ENCODE measurements around the gene RNU5B-1.

RNU5B-1 gene

DNA sequence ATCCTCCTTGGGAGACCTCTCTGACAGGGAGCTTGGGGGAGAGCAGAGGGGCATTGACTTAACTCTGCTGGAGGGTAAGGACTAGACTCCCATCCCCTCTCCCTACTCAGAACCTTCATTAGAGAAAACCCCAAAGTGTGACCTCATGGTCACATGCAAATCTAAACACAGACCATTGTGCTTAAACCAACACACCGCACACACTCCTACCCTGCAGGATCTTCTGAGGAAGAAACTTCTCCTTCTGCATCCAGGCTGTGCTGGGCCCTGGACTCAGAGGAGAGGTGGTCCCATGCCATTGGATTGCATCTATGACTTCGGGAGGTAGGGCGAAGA is 17.0 kb upstream of the RNU5B-1 start:
- no peak for DNase-seq (ENCODE audit: low read depth in 1 of 2, low spot score in 1 of 2)

DNA sequence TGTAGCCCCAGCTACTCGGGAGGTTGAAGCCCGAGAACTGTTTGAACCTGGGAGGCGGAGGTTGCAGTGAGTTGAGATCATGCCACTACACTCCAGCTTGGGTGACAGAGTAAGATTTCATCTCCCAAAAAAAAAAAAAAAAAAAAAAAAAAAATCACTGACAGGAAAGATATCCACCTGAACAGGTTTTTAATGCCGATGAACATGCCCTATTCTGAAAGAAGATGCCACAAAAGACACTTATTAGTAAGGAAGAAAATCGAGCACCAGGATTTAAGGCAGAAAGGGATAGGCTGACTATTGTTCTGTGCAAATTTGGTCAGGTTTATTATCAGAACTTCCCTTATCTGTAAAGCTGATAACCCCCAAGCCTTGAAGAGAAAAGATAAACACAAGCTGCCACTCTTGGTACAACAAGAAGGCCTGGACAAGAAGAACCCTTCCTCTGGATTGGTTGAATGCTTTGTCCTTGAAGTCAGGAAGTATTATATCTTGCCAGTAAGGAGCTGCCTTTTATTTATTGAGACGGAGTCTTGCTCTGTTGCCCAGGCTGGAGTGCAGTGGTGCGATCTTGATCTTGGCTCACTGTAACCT is 15.1 kb upstream of the RNU5B-1 start:
- no peak for DNase-seq (ENCODE audit: low read depth in 1 of 2, low spot score in 1 of 2)

DNA sequence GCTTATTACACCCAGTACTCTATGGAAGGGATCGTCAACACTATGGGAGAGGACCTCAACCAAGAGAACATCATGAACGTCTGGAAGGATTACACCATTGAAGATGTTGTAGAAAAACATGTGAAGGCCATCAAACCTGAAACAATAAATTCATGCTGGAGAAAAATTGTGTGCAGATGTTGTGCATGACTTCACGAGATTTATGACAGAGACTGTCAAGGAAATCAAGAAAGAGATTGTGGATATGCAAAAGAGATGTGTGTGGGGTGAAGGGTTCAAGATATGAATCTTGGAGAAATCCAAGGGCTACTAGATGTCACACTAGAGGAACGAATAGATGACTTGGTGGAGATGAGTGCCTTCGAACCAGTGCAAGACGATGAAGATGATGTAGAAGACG is 14.2 kb upstream of the RNU5B-1 start:
- DNase-seq (ENCODE audit: low read depth in 1 of 2, low spot score in 1 of 2) = no peak

DNA sequence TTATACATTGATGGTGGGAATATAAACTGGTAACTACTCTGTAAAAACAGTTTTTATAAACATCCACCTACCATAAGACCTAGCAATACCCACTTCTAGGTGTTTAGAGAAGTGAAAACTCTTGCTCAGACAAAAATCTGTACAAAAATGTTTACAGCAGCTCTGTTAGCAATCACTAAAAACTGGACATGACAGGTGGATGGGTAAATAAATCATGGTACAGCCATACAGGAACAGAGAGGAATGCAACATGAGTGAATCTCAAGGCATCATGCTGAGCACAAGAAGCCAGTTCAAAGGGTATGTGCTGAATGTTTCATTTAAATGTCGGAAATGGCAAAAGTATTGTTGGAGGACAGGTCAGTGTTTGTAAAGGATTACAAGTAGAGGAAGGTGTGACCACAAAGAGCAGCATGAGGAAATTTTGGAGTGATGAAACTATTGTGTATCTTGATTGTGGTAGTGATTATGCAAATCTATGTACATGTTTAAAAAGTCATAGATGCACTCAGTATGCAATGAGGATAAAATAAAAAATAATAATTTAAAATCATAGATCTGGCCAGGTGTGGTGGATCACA is 11.4 kb upstream of the RNU5B-1 start:
- no peak for DNase-seq (ENCODE audit: low read depth in 1 of 2, low spot score in 1 of 2)

DNA sequence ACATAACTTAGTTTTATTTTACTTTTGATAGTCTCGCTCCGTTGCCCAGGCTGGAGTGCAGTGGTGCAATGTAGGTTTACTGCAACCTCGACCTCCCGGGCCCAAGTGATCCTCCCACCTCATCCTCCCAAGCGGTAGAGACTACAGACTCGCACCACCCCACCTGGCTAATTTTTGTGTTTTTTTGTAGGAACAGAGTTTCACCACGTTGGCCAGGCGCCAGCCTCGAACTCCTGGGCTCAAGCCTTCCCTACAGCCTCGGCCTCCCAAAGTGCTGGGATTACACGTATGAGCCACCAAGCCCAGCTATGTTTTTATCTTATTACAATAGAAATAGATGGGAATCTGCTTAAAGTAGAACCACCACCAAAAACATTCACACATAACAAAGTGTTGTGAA is 5.7 kb upstream of the RNU5B-1 start:
- DNase-seq (ENCODE audit: low read depth in 1 of 2, low spot score in 1 of 2) = no peak

DNA sequence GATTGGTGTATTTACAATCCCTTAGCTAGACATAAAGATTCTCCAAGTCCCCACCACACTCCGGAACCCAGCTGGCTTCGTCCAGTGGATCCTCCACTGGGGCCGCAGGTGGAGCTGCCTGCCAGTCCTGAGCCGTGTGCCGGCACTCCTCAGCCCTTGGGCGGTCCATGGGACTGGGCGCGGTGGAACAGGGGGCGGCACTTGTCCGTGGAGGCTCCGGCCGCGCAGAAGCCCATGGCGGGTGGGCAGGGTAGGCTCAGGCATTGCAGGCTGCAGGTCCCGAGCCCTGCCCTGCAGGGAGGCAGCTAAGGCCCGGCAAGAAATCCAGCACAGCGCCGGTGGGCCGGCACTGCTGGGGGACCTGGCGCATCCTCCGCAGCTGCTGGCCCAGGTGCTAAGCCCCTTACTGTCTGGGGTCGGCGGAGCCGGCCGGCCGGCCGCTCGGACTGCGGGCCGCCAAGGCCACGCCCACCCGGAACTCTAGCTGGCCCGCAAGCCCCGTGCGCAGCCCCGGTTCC is 3.5 kb upstream of the RNU5B-1 start:
- DNase-seq (ENCODE audit: low read depth in 1 of 2, low spot score in 1 of 2) = no peak

DNA sequence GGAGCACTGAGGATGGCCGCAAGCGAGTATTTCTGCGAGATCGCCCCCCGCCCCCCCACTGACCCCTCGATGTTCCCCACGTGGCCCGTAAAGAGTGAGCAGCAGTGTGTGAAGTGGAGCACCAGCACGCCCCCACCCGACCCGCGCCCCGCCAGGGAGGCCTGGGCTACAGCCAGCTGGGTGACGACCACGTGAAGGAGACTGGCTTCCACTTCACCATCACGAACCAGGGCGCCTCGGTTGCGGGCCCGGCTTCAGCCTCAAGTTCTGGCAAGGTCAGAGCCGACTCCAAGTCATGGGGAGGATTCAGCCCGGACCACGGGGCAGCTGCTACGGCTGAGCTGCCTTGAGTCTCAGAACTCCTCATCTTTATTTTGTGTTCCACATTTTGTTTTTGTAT is 2.4 kb upstream of the RNU5B-1 start:
- no peak for DNase-seq (ENCODE audit: low read depth in 1 of 2, low spot score in 1 of 2)

DNA sequence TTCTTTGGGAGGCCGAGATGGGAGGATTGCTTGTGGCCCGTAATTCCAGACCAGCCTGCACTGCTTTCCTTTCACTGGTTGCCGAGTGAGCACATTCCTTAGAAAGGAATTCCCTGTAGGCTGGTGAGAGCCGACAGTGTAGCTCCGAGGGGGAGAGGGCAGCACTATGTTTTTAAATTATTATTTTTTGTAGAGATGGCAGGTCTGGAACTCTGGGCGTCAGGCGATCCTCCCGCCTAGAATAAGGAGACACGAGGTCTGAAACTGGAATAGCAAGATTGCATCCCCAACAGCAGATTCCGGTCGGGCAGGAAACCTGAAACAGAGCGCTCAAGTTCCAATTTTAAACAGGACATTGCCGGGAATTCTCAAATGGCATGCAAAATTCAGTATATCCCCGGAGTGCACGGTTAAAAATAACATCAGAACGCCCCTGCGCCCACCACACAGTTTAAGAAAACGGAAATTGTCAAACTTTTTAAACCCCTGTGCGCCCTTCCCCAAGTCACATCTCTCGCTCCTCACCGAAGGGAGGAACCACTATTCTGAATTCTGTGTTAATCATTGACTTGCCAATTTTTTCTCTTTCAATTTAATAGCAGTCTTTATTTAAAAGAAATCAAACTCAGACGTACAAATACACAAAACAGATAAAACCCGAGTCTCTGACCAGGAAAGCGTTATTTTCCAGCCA is 643 bp upstream of the RNU5B-1 start:
- DNase-seq (ENCODE audit: low read depth in 1 of 2, low spot score in 1 of 2) = no peak

DNA sequence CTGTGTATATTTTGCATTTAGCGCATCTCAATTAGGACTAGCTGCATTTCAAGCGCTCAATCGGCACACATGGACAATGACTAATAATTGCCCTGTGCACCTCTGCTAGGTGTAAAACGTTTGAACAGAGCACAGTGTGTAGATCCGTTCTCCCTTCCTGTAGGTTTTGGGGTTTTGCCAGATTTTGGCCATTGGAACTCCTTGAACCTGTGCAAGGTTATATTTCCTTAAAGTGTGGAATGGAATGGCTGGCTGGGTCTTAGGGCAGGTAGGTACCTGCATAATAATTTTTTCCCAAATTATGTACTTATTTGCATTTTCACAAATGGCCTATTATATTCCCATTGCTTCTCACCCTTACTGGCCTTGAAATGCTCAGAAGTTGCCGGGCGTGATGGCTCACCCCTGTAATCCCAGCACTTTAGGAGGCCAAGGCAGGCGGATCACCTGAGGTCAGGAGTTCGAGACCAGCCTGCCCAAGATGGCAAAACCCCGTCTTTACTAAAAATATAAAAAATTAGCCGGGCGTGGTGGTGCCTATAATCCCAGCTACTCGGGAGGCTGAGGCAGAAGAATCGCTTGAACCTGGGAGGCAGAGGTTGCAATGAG is 777 bp downstream of the RNU5B-1 start:
- no peak for DNase-seq (ENCODE audit: low read depth in 1 of 2, low spot score in 1 of 2)

DNA sequence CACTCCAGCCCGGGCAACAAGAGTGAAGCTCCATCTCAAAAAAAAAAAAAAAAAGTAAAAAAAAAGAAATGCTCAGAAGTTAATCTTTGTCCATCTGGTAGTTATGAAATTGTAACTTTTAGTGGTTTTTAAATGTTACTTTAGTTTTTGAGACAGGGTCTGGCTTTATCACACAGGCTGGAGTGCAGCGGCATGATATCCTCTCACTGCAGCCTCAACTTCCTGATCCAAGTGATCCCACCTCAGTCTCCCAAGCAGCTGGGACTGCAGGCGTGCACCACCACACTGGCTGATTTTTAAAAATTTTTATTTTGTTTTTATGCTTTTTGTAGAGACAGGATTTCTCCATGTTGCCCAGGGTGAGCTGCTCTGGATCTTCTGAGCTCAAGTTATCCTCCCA is 1.3 kb downstream of the RNU5B-1 start:
- DNase-seq (ENCODE audit: low read depth in 1 of 2, low spot score in 1 of 2) = no peak

DNA sequence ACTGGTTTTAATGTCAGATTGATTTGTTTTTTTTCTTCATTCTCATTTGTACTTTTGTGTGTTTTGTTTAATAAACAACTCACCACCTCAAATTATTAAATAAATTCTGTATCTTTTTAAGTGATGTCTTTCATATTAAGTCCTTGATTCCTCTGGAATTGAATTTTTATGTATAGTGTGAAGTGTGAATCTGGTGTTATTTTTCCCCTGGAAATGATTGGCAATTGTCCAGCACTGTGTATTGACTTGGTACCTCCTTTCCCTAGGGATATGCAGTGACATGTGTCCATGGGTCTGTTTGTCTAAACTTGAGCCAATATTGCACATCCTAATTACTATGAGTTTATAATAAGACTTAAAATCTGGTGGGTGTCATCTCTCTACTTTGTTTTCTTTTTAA is 2.1 kb downstream of the RNU5B-1 start:
- no peak for DNase-seq (ENCODE audit: low read depth in 1 of 2, low spot score in 1 of 2)

DNA sequence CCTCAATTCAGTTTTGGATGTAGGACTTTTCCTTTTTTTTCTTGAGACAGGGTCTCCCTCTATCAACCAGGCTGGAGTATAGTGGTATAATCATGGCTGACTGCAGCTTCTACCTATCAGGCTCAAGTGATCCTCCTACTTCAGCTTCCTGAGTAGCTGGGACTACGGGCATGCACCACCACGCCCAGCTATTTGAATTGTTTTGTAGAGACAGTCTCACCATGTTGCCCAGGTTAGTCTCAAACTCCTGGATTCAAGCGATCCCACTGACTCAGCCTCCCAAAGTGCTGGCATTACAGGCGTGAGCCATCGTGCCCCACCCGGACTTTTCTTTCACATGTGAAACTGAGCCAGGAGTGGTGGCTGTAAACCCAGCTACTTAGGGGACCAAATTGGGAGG is 3.5 kb downstream of the RNU5B-1 start:
- DNase-seq (ENCODE audit: low read depth in 1 of 2, low spot score in 1 of 2) = no peak

DNA sequence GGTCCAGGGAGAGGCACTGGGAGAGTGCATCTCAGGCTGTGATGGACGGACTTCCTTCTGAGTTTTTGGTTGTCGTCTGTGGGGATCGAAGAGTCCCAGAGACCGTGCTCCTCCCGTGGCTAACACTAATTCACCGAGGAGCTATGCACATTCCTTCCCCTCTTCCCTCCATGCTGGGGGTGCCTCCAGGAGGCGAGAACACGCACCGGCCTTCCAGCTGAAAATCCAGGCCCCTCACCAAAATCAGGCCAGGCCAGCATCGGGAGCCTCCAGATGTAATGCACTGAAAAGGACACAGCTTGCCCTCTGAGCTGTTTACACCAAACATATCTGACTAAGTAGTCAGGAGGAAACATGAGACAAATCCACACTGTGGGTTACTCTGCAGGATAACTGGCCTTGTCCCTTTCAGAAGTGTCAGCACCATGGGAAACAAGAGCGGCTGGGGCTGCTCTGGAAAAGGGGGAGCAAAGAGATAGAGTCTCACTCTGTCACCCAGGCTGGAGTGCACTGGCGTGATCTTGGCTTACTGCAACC is 5.5 kb downstream of the RNU5B-1 start:
- no peak for DNase-seq (ENCODE audit: low read depth in 1 of 2, low spot score in 1 of 2)

DNA sequence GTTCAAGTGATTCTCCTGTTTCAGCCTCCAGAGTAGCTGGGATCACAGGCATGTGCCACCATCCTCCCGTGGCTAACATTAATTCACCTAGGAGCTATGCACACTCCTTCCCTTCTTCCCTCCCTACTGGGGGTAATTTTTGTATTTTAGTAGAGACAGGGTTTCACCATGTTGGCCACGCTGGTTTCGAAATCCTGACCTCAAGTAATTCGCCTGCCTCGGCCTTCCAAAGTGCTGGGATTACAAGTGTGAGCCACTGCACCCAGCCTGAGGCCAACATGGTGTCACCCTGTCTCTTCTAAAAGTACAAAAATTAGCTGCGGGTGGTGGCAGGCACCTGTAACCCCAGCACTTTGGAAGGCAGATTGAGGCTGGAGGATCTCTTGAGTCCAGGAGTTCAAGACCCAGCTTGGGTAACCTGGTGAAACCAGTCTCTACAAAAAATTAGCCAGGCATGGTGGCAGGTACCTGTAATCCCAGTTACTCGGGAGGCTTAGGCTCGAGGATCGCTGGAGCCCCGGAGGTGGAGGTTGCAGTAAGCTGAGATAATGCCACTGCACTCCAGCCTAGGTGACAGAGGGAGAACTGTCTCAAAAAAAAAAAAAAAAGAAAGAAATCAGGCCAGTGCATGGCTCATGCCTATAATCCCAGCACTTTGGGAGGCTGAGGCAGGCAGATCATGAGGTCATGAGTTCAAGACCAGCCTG is 6.1 kb downstream of the RNU5B-1 start:
- DNase-seq (ENCODE audit: low read depth in 1 of 2, low spot score in 1 of 2) = no peak

DNA sequence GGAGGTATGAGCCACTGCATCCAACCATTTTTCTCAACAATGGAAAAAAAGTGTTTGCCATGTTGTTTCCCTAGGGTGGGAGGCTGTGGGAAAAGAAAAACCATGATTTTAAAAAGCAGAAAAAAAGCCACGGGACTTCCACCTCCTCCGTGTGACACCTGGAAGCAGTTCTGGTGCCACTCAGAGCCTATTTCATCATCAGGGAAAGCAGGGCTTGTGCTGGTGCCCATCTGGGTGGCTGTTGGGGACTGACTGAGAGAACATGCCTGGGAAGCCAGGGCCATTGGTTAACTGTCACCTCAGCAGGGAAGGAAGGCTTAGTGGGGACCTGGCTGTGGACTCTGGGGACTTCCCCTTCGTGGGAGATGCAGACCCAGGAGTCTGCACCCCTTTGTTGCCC is 7.3 kb downstream of the RNU5B-1 start:
- no peak for DNase-seq (ENCODE audit: low read depth in 1 of 2, low spot score in 1 of 2)

DNA sequence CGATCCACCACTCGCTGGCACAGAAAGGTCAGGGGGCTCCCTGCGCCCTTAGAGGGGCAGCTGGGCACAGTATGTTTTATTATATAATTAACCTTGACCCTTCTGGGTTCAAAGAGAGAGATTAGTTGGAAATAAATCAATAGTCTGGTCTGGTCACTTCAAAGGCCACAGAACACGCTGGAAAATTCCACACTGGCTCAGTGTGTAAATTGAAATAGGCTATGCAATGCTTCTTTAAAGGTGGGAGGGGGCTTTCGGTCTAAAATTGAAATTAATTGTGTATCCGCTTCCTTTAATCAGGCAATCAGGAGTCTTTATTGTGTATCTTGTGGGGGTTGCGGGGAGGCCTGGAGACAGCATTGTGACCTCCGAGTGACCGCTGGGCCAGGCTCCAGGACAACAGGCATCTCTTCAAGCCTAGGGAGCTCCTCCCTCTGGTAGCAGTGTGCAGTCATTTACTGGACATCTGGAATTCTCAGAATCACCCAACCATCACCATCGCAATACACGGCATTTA is 8.0 kb downstream of the RNU5B-1 start:
- DNase-seq (ENCODE audit: low read depth in 1 of 2, low spot score in 1 of 2) = no peak

DNA sequence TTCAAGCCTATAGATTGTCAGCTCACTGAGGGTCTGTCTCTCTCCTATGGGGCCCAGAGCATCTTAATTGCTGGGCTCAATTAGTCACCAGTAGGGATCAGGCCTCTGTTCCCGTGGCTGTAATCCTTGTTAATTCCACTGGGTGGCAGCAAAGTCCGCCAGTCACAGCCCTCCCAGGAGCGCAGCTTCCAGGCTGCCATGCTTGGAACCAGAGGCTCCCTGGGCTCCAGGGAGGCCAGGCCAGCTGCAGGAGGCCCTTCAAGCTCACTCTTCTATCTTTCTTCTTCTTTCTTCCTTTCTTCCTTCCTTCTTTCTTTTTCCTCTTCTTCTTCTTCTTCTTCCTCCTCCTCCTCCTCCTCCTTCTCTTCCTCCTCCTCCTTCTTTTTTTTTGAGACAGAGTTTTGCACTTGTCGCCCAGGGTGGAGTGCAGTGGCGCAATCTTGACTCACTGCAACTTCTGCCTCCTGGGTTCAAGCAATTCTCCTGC is 14.4 kb downstream of the RNU5B-1 start:
- peak; percentile 46 to 57 for DNase-seq (ENCODE audit: low read depth in 1 of 2, low spot score in 1 of 2)

DNA sequence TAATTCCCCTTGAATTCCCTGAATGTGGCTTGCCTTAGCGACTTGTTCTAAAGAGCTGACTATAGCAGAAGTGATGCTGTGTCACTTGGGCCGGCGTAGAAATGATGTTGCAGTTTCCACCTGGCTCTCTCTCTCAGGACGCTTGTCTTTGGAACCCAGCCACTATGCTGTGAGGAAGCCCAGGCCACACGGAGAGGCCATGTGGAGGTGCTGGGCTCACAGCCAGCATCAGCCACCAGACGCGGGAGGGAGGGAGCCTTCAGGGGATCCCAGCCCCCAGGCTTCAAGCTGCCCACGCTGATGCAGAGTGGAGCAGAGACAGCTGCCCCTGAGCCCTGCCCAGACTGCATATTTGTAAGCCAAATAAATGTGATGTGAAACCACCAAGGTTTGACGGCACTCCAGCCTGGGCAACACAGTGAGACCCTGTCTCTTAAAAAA is 18.6 kb downstream of the RNU5B-1 start:
- DNase-seq (ENCODE audit: low read depth in 1 of 2, low spot score in 1 of 2) = no peak

DNA sequence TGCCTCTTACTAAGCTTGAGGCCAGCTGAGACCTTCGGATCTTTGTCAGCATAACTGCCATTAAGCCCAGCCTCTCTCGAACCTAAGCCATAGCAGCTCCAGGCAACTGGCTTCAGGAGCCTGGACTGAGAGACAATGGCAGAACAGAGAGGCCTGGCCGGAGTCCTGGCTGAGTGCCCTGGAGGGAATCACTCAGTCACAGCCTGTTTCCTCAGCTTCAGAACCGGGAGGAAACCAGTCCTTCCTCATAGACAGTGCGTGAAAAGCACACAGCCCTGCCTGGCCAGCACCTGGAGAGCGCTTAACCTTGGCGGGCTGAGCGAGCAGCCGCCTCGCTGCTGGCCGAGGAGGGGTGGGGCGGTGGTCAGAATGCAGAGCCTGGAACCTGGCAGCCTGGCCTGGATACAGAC is 21.6 kb downstream of the RNU5B-1 start:
- no peak for DNase-seq (ENCODE audit: low read depth in 1 of 2, low spot score in 1 of 2)

DNA sequence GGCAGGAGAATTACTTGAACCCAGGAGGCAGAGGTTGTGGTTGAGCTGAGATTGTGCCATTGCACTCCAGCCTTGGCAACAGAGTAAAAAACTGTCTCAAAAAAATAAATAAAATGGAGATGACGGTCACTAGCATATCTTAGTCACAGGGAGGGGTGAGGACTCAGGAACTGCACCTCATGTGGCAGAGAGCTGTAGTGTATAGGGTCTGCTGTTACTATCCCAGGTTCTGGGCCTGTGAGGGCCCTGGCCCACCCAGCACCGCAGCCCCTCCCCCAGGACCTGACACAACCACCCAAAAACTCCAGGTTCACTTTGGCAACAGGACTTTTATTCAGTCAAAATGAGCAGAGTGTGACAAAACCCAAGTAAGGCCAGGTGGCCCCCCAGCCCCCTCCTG is 22.3 kb downstream of the RNU5B-1 start:
- DNase-seq (ENCODE audit: low read depth in 1 of 2, low spot score in 1 of 2) = no peak

All from activated T-helper 1 cell treated with anti-CD3 and anti-CD28 coated beads, Interleukin-2, amount 50 U/mL, for 16 hours (primary cell).